Measurements from ENCODE around the gene COL27A1.
"Not testable (repeated sequence)": the region's sequence is repeated elsewhere in the genome, so short reads cannot be mapped to it uniquely, and the experiment has no call there.

The COL27A1 gene

DNA sequence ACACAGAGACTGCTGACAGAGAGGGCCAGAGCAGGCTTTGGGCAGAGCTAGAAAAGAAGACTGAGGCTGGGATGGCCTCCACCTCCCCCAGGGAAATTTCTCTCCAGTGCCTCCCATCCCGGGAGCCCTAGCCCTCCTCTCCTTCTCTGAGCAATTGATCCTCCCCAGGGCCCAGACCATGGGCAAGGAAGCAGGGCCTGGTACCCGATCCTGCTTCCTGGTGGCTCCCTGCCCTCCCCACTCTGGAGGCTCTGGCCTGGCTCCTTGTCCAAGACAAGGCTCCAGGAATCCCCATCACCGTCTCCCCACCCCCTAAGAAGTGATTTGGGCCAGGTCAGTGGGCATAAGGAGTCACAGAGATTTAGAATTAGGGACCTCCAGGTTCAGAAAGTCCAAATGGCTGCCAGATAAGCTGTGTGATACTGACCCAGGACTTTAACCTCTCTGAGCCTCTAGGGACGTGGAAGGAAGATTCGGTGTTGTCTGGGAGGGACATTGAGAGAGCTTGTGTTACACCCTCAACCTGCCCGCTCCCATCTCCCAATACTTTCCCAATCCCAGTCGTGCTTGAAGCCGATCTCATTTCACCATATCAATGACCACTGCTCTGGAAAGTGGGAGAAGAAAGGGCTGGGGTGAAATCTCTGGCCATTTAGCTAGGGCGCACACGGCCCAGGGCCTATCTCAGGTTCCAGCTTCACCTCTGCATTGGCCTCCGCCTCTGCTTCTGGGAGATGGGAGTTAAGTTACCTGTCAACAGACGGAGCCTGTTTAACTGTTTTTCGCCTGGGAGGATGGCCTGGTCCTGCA lies 30.5 kb upstream of the COL27A1 start:
- no peak overlapping the region for H3K4me2 ChIP-seq (ENCODE audit: low read length)
- H3K27me3 ChIP-seq (ENCODE audit: insufficient read depth, low read length): no peaks in the 10 kb centered on the region
- H3K4me3 ChIP-seq (ENCODE audit: low read depth, low read length, poor library complexity, severe bottlenecking): no peak overlapping the region
- H3K27ac ChIP-seq (ENCODE audit: low read depth, low read length, poor library complexity, severe bottlenecking): no peak overlapping the region
- no peaks in the 10 kb centered on the region for H3K79me2 ChIP-seq (ENCODE audit: insufficient read depth, low read length)
- H3K4me1 ChIP-seq (ENCODE audit: insufficient read depth, low read length, severe bottlenecking): no peaks in the 10 kb centered on the region
- H2AFZ ChIP-seq (ENCODE audit: low read length): no peak overlapping the region
- H3K36me3 ChIP-seq (ENCODE audit: insufficient read depth, low read length): no peaks in the 10 kb centered on the region
- H4K20me1 ChIP-seq (ENCODE audit: insufficient read depth, low read length): no peaks in the 10 kb centered on the region
- TF ChIP-seq, protein P1, sequence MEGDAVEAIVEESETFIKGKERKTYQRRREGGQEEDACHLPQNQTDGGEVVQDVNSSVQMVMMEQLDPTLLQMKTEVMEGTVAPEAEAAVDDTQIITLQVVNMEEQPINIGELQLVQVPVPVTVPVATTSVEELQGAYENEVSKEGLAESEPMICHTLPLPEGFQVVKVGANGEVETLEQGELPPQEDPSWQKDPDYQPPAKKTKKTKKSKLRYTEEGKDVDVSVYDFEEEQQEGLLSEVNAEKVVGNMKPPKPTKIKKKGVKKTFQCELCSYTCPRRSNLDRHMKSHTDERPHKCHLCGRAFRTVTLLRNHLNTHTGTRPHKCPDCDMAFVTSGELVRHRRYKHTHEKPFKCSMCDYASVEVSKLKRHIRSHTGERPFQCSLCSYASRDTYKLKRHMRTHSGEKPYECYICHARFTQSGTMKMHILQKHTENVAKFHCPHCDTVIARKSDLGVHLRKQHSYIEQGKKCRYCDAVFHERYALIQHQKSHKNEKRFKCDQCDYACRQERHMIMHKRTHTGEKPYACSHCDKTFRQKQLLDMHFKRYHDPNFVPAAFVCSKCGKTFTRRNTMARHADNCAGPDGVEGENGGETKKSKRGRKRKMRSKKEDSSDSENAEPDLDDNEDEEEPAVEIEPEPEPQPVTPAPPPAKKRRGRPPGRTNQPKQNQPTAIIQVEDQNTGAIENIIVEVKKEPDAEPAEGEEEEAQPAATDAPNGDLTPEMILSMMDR (IDR thresholded peaks at IDR 0.05; ENCODE audit: low read length): no peak
- TF ChIP-seq EZH2 (IDR thresholded peaks at IDR 0.05; ENCODE audit: borderline replicate concordance, low read length): no peak
- no peaks in the 10 kb centered on the region for H3K9me3 ChIP-seq (ENCODE audit: low read length)
- H3F3A ChIP-seq (ENCODE audit: insufficient read depth, low read length): no peaks in the 10 kb centered on the region
- H3K9ac ChIP-seq (ENCODE audit: low read length): no peak overlapping the region
- H3K9me2 ChIP-seq (ENCODE audit: low read depth, low read length): no peaks in the 10 kb centered on the region

DNA sequence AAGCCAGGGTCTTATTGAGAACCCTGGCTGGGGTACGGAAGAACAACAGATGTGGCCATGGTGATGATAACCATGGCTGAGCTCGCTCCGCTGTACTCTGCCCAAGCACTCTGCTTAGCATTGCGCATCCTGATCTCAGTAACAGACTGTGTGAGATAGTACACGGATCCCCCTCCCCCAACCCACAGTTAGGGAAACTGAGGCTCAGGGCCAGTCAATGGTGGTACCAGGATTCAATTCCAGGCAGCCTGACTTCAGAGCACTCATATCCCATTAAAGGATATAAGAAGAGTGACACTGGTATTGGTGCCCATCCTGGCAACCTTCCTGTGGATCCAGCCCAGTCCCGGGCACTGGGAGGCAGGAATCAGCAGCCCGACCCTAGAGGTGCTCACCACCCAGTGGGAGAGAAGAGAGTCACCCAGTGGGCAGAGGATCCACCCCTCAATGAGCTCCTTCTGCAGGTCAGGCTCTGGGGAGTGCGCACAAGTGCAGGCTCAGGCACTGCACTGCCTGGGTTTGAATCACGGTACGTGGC lies 29.8 kb upstream of the COL27A1 start:
- no peak overlapping the region for H2AFZ ChIP-seq (ENCODE audit: low read length)
- no peaks in the 10 kb centered on the region for H3F3A ChIP-seq (ENCODE audit: insufficient read depth, low read length)
- H3K4me1 ChIP-seq (ENCODE audit: insufficient read depth, low read length, severe bottlenecking): no peaks in the 10 kb centered on the region
- H3K9me2 ChIP-seq (ENCODE audit: low read depth, low read length): no peaks in the 10 kb centered on the region
- no peak overlapping the region for H3K4me3 ChIP-seq (ENCODE audit: low read depth, low read length, poor library complexity, severe bottlenecking)
- H3K9me3 ChIP-seq (ENCODE audit: low read length): no peaks in the 10 kb centered on the region
- H3K9ac ChIP-seq (ENCODE audit: low read length): no peak overlapping the region
- no peak overlapping the region for H3K4me2 ChIP-seq (ENCODE audit: low read length)
- H4K20me1 ChIP-seq (ENCODE audit: insufficient read depth, low read length): no peaks in the 10 kb centered on the region
- TF ChIP-seq, protein P1 (IDR thresholded peaks at IDR 0.05; ENCODE audit: low read length): no peak
- no peak for TF ChIP-seq EZH2 (IDR thresholded peaks at IDR 0.05; ENCODE audit: borderline replicate concordance, low read length)
- H3K36me3 ChIP-seq (ENCODE audit: insufficient read depth, low read length): no peaks in the 10 kb centered on the region
- no peaks in the 10 kb centered on the region for H3K27me3 ChIP-seq (ENCODE audit: insufficient read depth, low read length)
- H3K27ac ChIP-seq (ENCODE audit: low read depth, low read length, poor library complexity, severe bottlenecking): no peak overlapping the region
- H3K79me2 ChIP-seq (ENCODE audit: insufficient read depth, low read length): no peaks in the 10 kb centered on the region

DNA sequence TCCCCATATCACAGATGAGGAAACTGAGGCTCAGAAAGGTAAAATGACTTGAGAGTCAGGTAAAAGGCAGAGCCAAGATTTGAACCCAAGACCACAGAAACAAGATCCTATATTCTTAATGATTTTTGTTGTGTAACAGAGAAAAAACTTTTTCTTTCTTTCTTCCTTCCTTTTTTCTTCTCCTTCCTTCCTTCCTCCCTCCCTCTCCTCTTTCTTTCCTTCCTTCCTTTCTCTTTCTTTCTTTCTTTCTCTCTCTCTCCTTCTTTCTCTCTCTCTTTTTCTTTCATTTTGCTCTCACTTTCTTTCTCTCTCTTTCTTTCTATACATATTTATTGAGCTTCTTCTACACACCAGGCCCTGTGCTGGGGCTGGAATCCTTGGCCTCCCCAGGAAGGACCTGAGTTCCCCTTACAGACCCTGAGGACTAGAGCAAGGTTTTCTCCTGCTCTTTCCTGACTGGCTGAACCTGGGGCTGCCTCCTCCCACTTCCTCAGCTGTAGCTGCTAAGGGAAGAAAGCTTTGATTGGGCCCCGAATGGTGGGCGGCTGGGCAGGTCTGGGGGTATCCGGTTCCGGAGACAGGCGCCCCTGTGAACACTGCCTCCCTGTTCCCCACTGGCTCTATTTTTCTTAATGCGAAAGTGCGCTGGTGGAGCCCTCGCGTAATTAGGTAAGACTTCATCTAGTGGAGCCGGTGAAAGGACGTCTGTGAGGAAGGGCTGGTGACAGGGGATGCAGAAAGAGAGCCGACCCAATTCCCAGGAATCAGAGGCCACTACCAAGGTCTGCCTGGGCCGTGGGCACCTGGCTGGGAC lies 28.9 kb upstream of the COL27A1 start:
- Histone ChIP-seq H3F3A (ENCODE audit: insufficient read depth, low read length) (no peaks in the 10 kb centered on the region), H3K4me2 (ENCODE audit: low read length) (no peak overlapping the region), H3K4me1 (ENCODE audit: insufficient read depth, low read length, severe bottlenecking) (no peaks in the 10 kb centered on the region), H3K9me2 (ENCODE audit: low read depth, low read length) (no peaks in the 10 kb centered on the region), H3K9me3 (ENCODE audit: low read length) (no peaks in the 10 kb centered on the region), H3K27me3 (ENCODE audit: insufficient read depth, low read length) (no peaks in the 10 kb centered on the region), H3K36me3 (ENCODE audit: insufficient read depth, low read length) (no peaks in the 10 kb centered on the region), H3K4me3 (ENCODE audit: low read depth, low read length, poor library complexity, severe bottlenecking) (no peak overlapping the region), H2AFZ (ENCODE audit: low read length) (no peak overlapping the region), H3K79me2 (ENCODE audit: insufficient read depth, low read length) (no peaks in the 10 kb centered on the region), H4K20me1 (ENCODE audit: insufficient read depth, low read length) (no peaks in the 10 kb centered on the region), H3K9ac (ENCODE audit: low read length) (no peak overlapping the region), H3K27ac (ENCODE audit: low read depth, low read length, poor library complexity, severe bottlenecking) (no peak overlapping the region)
- TF ChIP-seq EZH2 (IDR thresholded peaks at IDR 0.05; ENCODE audit: borderline replicate concordance, low read length): no peak
- TF ChIP-seq, protein P1 (IDR thresholded peaks at IDR 0.05; ENCODE audit: low read length): no peak

DNA sequence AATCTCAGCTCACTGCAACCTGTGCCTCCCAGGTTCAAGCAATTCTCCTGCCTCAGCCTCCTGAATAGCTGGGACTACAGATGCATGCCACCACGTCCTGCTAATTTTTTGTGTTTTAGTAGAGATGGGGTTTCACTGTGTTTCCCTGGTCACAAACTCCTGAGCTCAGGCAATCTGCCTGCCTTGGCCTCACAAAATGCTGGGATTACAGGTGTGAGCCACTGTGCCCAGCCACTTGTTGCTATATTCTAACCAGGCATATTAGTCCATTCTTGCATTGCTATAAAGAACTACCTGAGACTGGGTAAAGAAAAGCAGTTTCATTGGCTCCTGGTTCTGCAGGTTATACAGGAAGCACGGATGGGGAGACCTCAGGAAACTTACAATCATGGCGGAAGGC lies 26.6 kb upstream of the COL27A1 start:
- H3K4me1 ChIP-seq (ENCODE audit: insufficient read depth, low read length, severe bottlenecking); H3F3A ChIP-seq (ENCODE audit: insufficient read depth, low read length); H3K36me3 ChIP-seq (ENCODE audit: insufficient read depth, low read length); H3K4me3 ChIP-seq (ENCODE audit: low read depth, low read length, poor library complexity, severe bottlenecking); H2AFZ ChIP-seq (ENCODE audit: low read length); H3K79me2 ChIP-seq (ENCODE audit: insufficient read depth, low read length); H3K27me3 ChIP-seq (ENCODE audit: insufficient read depth, low read length); H3K27ac ChIP-seq (ENCODE audit: low read depth, low read length, poor library complexity, severe bottlenecking); H4K20me1 ChIP-seq (ENCODE audit: insufficient read depth, low read length); H3K9me2 ChIP-seq (ENCODE audit: low read depth, low read length); H3K4me2 ChIP-seq (ENCODE audit: low read length); H3K9me3 ChIP-seq (ENCODE audit: low read length); H3K9ac ChIP-seq (ENCODE audit: low read length): not testable (repeated sequence)

Measured in OCI-LY1 (cell line).